GM18873 (cell line): ENCODE results near the gene USP38.
"Not testable (repeated sequence)": the region's sequence is repeated elsewhere in the genome, so short reads cannot be mapped to it uniquely, and the experiment has no call there.

Source experiments
- ATAC-seq: cut with Tn5 transposase; IDR thresholded peaks from one replicate; pipeline ENCODE4 v1.9.1; 2021; ENCODE audit warnings: mild to moderate bottlenecking, moderate library complexity, moderate number of reproducible peaks; ENCODE audit not compliant: unreplicated experiment, low FRiP score

USP38 gene

DNA sequence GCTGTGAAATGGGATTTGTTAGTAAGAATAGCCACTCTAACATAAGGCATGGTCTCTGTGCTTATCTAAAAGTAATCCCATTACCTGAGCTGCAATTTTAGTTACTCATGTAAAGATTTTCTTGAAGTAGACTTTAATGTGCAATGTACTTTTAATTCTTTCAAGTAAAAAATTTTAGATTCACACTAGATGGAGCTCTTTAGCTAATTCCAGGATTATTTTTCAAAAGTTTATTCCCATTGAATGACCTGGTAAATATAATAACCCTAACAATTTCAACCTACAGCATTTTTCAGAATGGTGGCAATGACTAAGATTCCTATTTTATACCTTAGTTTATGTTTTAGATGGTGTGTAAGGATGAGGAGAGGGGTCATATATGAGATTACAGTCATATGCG is 18.1 kb downstream of the USP38 start:
- ATAC-seq: no peak

DNA sequence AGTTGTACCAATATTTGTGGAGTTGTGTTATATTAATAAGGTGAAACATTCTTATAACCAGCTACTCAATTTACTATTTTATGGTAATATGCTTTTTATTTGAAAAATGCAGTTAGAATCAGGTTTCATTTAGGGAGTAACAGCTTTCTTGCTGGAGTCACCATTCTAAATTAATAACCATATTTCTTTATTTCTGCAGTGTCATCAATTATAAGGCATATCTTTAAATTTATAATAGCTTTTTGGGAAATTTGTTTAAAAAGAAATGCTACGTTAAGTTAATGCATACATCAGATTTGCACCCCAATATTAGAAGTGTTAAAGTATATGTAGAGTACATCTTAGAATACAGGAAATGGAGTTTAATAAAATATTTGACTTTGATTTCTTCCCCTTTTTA is 18.9 kb downstream of the USP38 start:
- ATAC-seq: no peak

DNA sequence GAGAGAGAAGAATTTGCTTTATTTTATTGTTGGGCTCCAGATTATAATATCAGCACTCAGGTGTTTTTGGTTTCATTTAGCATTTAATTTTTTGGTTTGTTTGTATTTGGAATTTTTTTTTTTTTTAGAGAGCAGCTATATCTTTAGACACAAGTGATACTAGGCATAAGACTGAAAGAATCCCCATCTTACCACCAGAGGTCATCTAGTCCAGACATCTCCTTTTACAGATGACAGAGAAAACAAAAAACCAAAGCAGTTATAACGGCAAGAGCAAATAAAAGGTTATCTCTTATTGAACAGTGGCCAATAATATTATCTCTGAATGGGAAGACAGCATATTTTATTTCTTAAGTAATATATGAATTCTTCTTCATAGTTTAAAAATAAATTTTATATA is 22.8 kb downstream of the USP38 start:
- no peak for ATAC-seq

DNA sequence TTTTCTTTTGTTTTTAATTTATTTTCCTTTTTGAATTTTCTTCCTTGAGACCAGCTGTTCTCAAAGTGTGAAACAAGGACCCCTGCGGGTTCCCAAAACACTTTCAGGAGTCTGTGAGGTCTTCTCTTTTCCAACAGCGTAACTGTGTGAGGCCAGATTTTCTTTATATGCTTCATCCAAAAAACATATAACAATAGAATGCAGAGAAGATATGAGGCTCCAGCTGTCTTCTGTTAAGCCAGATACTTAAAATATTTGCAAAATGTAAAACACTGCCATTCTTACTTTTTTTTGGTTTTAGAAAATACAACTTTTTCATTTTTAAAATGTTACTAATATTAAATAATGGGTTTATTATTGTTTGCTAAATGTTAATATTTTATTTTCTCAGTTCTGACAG is 27.8 kb downstream of the USP38 start:
- ATAC-seq: no peak

DNA sequence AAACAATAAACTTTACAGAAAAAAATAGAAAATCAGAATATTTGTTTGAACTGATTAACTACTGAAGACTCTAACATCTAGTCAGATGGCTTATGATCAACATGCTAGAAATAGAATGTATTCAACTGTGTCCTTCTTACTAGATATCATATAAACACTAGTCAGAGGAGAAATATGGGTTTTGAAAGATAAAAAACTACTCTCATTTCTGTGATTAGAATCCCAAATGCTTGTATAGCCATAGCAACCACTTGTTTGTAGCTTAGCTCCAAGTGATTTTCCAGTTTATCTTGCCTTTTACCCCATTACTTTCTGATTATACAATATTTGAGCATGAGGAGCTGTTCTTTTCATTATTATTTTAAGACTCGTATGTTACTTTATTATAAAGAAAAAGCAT is 31.2 kb downstream of the USP38 start:
- ATAC-seq: no peak

DNA sequence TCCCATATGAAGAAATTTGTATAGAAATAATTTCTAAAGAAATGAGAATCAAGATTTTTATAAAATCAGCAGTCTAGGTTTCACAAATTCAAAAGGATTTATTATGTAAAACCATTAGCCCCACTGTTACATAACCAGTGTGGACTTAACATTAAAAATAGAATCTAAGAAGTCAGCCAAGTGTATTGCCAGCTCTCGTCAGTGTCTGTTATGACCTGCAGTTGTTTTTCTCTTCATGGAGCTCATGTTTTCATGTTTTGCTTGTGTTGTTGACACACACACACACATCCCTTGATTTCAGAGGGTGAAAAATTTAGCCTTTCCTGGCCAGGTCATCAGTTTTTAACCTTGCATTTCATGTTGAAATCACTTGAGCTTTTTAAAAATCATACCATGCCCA is 39.5 kb downstream of the USP38 start:
- no peak for ATAC-seq

DNA sequence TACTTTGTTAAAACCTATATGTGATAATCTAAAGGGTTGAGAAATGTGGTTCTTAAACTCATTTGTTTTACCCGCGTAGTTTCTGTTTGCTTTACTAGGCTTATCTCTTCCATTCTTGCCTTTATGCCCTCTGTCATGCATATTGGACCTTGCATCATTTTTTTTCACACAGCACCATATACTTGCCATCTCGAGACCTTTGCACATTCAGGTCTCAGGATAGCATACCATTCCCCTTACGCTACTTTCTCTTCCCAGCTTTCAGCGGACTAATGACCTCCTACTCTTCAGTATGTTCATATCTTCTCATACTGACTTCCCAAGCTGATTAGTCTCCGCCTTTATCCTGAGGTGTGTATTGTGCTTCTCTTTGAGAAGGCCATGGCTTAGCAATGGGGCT is 40.5 kb downstream of the USP38 start:
- ATAC-seq: no peak

DNA sequence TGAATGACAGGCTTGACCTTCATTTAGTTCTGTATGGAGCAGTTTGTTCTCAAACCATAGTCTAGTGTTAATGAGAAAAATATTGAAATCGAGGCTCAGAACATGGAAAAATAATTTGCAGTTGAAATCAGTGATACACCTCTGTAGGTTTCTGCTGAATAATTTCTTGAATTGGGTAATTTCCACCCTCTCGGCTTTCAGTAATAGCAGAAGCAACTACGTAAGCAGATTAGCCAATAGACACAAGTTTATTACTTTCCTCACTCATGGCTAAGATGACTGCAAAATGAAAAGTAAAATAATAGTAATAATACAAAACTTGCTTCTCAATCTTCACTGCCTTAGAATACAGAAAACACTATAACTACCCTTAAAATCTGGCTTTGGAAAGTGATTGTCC is 46.0 kb downstream of the USP38 start:
- no peak for ATAC-seq

DNA sequence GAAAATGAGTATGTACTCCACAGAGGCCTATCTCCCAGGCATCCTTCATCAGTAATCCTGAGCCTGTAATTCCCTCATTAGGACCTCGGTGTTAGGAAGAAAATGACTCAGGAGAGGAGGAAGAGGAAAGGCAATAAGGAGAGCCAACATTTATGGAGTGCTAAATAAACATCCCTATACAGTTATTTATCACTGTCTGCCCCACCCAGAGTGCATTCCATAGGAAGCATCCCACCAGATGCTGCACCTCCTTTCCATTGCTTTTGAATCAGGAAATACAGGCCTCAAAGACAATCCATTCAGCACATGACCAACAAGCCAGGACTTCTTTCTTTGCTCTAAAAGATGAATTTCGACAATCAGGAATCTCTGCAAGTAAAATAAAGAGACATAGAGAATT is 47.6 kb downstream of the USP38 start:
- no peak for ATAC-seq

DNA sequence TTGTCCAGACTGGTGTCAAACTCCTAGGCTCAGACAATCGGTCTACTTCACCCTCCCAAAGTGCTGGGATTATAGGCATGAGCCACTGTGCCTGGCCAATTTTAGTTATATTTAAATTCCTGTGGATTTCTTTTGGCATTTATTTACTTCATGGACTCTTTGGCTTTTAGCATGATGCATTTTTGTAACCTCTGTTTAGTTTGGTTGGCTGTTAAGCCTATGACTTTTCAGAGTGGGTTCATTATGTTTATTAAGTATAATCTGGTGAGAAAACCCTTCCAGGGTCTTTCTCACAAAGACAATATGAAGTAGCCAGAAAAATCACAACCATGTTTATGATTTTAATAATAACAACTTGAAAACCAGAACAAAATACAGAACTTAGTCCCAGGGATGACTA is 49.4 kb downstream of the USP38 start:
- no peak for ATAC-seq

DNA sequence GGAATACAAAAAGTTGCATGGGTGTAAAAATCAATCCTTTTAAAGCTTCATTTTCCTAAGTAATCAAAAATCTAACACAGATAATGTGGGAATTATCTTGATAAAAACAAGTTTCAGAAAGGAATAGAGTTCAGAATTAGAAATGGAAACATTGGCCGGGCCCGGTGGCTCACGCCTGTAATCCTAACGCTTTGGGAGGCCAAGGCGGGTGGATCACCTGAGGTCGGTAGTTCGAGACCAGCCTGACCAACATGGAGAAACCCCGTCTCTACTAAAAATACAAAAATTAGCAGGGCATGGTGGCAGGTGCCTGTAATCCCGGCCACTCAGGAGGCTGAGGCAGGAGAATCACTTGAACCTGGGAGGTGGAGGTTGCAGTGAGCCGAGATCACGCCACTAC is 52.5 kb downstream of the USP38 start:
- not testable (repeated sequence) for ATAC-seq

DNA sequence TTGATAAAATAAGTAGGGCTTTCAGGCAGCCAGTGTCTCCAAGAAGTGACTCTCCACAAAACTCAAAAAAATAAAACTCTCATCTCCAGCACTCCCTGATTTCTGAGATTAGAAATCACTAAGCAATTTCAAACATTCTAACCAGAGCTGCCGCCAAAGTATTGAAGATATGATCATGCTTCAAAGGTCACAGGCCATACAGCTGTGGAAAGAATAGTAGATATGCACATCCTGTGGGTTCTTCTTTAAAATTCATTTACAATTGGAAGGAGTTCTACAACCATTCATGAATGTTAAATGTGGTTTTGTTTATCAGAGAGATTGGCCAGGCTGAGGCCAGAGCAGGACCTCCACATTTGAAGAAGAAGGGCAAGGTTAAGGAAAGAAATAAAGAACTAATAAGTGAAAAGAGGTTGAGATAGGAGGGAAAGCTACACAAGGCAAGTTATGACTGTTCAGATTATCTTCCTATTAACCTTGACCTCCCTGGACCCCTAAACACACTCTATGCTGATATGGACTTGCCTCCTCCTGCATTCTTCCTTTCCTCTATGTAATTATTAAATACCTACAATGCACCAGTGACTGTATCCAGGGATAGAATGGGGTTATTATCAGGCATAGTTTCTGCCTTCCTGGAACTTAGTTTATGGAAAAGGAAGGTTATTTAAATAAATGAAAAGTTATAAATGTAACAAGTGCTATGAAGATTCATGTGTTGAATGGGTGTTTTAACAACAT is 56.4 kb downstream of the USP38 start:
- ATAC-seq: no peak

DNA sequence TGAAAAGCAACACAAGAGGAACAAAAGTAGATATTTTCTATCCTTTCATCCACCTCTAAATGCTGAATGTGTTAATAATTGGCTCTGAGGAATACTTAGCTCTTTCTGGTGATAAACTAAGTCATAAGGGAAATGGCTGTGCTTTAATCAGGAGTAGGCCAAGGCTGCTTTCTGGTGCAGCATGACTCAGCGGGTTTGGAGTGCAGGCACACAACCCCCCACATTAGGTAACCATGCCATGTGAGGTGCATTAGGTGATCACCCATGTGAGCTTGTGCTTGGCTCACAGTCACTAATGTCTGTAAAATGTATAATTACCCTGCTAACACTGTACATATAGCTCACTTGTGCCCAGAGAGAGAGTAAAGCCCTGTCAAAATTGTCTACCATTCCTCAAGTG is 57.2 kb downstream of the USP38 start:
- ATAC-seq: no peak

DNA sequence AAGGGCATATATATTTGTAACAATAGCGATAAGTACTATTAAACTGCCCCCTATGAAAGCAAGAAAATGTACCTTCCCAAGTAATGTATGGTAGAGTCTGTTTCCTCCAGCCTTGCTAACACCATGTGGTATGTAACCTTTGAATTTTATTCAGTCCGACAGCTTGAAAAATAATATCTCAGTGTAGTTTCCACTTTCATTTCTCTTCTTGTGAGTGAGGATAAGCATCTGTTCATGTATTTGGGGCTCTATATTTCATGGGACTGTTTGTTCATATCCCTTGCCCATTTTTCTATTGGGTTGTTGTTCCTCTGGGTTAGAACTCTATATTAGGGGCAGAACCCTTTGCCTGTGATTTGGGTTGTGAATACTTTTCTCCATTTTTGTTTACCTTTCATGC is 58.3 kb downstream of the USP38 start:
- no peak for ATAC-seq

DNA sequence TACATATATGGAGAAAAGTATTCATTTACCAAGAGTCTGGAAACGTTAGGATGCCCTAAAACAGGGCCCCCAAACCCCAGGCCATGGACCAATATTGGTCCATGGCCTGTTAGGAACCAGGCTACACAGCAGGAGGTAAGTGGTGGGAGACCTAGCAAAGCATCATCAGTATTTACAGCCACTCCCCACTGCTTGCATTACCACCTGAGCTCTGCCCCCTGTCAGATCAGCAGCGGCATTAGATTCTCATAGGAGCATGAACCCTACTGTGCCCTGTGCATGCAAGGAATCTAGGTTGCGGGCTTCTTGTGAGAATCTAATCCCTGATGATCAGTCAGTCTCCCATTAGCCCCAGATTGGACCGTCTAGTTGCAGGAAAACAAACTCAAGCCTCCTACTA is 62.3 kb downstream of the USP38 start:
- ATAC-seq: no peak

DNA sequence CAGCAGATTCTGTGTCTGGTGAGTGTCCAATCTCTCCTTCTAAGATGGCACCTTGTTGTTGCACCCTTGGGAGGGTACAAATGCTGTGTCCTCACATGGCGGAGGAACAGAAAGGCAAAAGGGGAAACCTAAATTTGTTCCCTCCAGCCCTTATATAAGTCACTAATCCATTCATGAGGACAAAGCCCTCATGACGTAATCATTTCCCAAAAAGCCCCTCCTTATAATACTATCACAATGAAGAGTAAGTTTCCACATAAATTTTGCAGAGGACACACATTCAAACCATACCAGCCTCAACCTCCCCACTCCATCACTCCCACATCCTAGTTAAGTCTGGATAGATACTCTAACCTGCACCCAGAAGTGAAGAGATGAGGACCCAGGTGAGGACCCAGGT is 63.1 kb downstream of the USP38 start:
- ATAC-seq: no peak

DNA sequence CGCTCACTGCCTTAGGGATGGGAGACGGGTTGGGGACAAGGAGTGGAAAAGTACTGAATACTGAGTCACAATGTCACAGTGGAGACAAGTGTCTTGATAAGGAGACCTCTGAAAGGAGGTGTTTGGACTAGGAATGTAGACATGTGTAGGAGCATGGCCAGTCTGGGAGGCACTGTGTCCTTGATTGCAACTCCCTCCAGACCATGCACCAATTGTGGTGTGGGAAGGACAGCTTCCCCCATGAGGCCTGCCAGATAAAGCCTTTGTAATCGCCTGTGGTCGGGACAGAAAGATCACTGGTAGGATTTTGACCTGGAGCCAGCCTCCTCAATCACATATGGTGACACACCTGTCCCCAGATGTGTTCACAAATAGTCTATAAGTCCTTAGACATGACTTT is 64.1 kb downstream of the USP38 start:
- no peak for ATAC-seq

DNA sequence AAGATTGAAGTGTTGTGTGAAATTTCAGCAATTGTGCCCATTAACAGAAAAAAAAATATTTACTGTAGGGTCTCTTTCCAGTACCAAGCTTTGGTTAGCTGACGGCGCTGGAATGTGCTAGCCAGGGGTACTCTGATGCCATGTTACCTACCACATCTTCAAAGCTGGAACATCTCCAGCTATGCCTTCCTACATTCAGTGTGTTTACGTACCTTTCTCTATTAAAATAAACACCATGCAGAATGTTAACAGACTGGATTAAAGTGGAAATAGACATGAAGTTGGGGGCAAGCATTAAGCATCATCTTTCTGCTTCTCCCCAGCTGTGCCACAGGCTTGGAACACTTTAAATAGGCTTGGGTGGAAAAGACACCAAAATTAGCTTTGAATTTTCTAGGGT is 65.9 kb downstream of the USP38 start:
- ATAC-seq: no peak

DNA sequence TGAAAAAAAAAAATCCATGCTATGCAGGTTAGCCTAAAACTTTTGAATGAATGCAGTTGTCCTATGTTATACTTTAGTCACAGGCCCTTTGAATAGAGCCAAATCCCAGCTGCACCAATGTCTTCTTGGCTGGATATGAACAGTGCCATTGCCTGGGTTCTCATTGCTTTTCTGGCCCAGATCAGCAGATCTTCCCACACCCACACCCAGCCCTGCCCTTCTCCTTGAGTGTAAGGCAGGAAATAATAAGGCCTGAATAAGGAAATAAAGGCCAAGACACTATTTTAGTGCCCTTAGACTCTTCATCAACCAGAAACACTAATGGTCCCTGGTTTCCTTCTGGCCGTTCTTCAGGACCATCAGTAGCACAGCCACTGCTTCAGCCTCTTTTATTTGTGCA is 66.6 kb downstream of the USP38 start:
- ATAC-seq: no peak

DNA sequence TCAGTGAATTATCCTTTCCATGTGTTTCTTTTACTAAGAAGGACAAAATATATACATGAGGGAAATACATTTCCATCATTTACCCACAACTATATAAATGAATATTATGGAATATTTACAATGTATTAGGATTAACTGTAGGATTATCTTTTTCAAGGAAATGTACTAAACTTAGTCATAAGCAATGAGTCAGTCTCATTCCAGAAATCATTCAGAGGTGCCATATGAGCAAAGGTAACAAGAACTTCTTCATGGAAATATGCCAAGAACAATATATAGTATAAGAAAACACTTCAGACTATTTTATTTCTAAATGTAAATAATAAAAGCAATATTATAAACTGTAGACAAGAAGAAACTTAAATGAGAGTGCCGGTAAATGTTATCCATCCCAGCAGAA is 67.1 kb downstream of the USP38 start:
- no peak for ATAC-seq

DNA sequence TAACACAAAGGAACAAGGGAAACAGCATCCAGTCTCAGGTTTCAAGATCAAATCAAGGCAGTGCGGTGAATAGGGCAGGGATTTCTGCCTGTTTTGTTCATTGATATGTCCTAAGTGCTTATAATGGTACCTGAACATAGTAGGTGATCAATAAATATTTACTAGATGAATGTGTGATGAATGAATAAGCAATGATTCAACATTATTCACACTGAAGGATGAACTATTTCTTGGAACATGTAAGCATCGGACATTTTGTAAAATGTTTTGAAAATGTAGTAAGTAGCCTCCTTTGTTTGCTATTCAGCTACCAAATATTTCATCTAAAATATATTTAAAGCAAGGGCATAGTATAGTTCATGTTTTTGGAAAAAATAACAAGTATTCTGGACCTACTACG is 67.8 kb downstream of the USP38 start:
- ATAC-seq: no peak

DNA sequence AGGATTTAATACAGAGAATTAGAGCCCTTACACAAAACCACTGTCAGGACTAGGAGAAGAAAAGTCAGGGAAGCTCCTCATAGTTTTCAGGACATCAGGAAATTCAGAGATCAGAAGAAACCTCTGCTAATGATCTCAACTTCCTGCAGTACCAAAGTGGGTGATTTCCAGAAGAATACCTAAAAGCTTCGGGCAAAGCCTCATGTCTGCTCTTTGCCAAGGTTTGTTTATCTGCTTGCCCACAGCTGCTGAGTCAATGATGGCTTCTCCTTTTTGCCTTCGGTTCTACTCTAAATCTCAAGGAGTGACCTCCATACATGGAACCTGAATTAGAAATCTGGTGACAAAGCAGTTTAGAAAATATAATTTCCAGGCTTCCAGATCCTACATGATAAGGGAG is 68.4 kb downstream of the USP38 start:
- no peak for ATAC-seq
